ENCODE data around the gene MRPL38.

GRCh38 chr17:75891022-75891604 is 13.6 kb downstream of the MRPL38 start:
- TF ChIP-seq CTCF (IDR thresholded peaks at IDR 0.05; ENCODE audit: insufficient read depth, low read depth, low read length), result no peak
- no peak for TF ChIP-seq EZH2 (IDR thresholded peaks at IDR 0.05; ENCODE audit: insufficient read depth, low read length)

Measured in astrocyte (in vitro differentiated cells and primary cell).